RKO (cell line): ENCODE results near the gene TTC22.

Source experiments
- DNase-seq: peaks from one replicate; pipeline ENCODE4 v3.0.0-alpha.2; 2016; ENCODE audit warnings: low spot score

The TTC22 gene

GRCh38 chr1:54751426-54751825 lies 49.7 kb downstream of the TTC22 start:
- no peak for DNase-seq

- no peak for DNase-seq
Measured at GRCh38 chr1:54750596-54750995, 50.5 kb downstream of the TTC22 start.

GRCh38 chr1:54748094-54748835 lies 52.9 kb downstream of the TTC22 start:
- no peak for DNase-seq

GRCh38 chr1:54745864-54746263 lies 55.3 kb downstream of the TTC22 start:
- DNase-seq, result no peak

- DNase-seq, result no peak
Measured at GRCh38 chr1:54745274-54745673, 55.8 kb downstream of the TTC22 start.

- no peak for DNase-seq
Measured at GRCh38 chr1:54744696-54745095, 56.4 kb downstream of the TTC22 start.

GRCh38 chr1:54743416-54744226 lies 57.5 kb downstream of the TTC22 start:
- DNase-seq, result no peak

- DNase-seq, result no peak
Measured at GRCh38 chr1:54742282-54742681, 58.8 kb downstream of the TTC22 start.

- no peak for DNase-seq
Measured at GRCh38 chr1:54741531-54741930, 59.6 kb downstream of the TTC22 start.

GRCh38 chr1:54738244-54738643 lies 62.9 kb downstream of the TTC22 start:
- no peak for DNase-seq

- no peak for DNase-seq
Measured at GRCh38 chr1:54736685-54737084, 64.4 kb downstream of the TTC22 start.
